WTC11 (cell line): Measurements from ENCODE around the gene ADIPOR2.

ENCODE experiments used
- ATF3 ChIP-seq: sonication (generic); formaldehyde crosslinking; conservative IDR thresholded peaks from 2 replicates; pipeline ENCODE4 v1.8.1; 2022; ENCODE audit warnings: mild to moderate bottlenecking, missing genetic modification reagents
- CBFB ChIP-seq: sonication (generic); formaldehyde crosslinking; IDR thresholded peaks from 2 replicates; pipeline ENCODE4 v1.8.1; 2022; ENCODE audit warnings: mild to moderate bottlenecking, low read depth, missing genetic modification reagents
- CREB1 ChIP-seq: sonication (generic); formaldehyde crosslinking; IDR thresholded peaks from 2 replicates; pipeline ENCODE4 v1.8.0; 2023; ENCODE audit warnings: mild to moderate bottlenecking, missing genetic modification reagents
- CTCF ChIP-seq: fragments of 200-600 bp; IDR thresholded peaks from 2 replicates; pipeline ENCODE4 v1.8.0; 2022; ENCODE audit warnings: antibody characterized with exemption
- E2F5 ChIP-seq: sonication (generic); formaldehyde crosslinking; IDR thresholded peaks from 2 replicates; pipeline ENCODE4 v1.8.1; 2022; ENCODE audit warnings: mild to moderate bottlenecking, moderate library complexity, missing genetic modification reagents
- HMGXB4 ChIP-seq: sonication (generic); formaldehyde crosslinking; IDR thresholded peaks from 2 replicates; pipeline ENCODE4 v1.8.1; 2023; ENCODE audit warnings: mild to moderate bottlenecking, moderate library complexity, missing genetic modification reagents
- MAX ChIP-seq: sonication (generic); formaldehyde crosslinking; IDR thresholded peaks from 2 replicates; pipeline ENCODE4 v1.8.0; 2022; ENCODE audit warnings: mild to moderate bottlenecking, missing genetic modification reagents
- MXD4 ChIP-seq: fragments of 250-450 bp; sonication (Bioruptor Pico); IDR thresholded peaks from 2 replicates; pipeline ENCODE4 v1.8.0; 2021; ENCODE audit warnings: mild to moderate bottlenecking, moderate library complexity, borderline replicate concordance
- SOX15 ChIP-seq: fragments of 250-450 bp; sonication (Bioruptor Pico); IDR thresholded peaks from 2 replicates; pipeline ENCODE4 v1.9.0; 2021; ENCODE audit warnings: mild to moderate bottlenecking
- TEAD1 ChIP-seq: sonication (generic); formaldehyde crosslinking; IDR thresholded peaks from 2 replicates; pipeline ENCODE4 v1.8.0; 2022; ENCODE audit warnings: mild to moderate bottlenecking, missing genetic modification reagents
- USF2 ChIP-seq: sonication (generic); formaldehyde crosslinking; IDR thresholded peaks from 2 replicates; pipeline ENCODE4 v1.8.1; 2023; ENCODE audit warnings: mild to moderate bottlenecking, missing genetic modification reagents, moderate library complexity
- ZNF423 ChIP-seq: fragments of 250-450 bp; sonication (Bioruptor Pico); IDR thresholded peaks from 2 replicates; pipeline ENCODE4 v2.1.2; 2022; ENCODE audit warnings: mild to moderate bottlenecking, moderate library complexity
- ZNF532 ChIP-seq: fragments of 250-450 bp; sonication (Bioruptor Pico); IDR thresholded peaks from 2 replicates; pipeline ENCODE4 v1.9.0; 2021; ENCODE audit warnings: mild to moderate bottlenecking, borderline replicate concordance

- TF ChIP-seq CTCF (no peak), HMGXB4 (CRISPR knock-in tag) (no peak), MXD4 (no peak), ATF3 (CRISPR knock-in tag) (no peak), SOX15 (CRISPR knock-in tag) (no peak), ZNF532 (CRISPR knock-in tag) (no peak), USF2 (CRISPR knock-in tag) (no peak), MAX (CRISPR knock-in tag) (no peak), E2F5 (CRISPR knock-in tag) (no peak), CREB1 (CRISPR knock-in tag) (no peak), CBFB (CRISPR knock-in tag) (no peak), TEAD1 (CRISPR knock-in tag) (no peak), ZNF423 (no peak)
Observed at GRCh38 chr12:1820191-1820895, 129.5 kb downstream of the ADIPOR2 start, which contains the start of gene LRTM2.
